GM18909 (cell line): ENCODE results near the gene NOP9.

ENCODE experiments used
- ATAC-seq: cut with Tn5 transposase; IDR thresholded peaks from one replicate; pipeline ENCODE4 v1.9.1; 2021; ENCODE audit warnings: mild to moderate bottlenecking; ENCODE audit not compliant: unreplicated experiment, poor library complexity

Gene NOP9

DNA sequence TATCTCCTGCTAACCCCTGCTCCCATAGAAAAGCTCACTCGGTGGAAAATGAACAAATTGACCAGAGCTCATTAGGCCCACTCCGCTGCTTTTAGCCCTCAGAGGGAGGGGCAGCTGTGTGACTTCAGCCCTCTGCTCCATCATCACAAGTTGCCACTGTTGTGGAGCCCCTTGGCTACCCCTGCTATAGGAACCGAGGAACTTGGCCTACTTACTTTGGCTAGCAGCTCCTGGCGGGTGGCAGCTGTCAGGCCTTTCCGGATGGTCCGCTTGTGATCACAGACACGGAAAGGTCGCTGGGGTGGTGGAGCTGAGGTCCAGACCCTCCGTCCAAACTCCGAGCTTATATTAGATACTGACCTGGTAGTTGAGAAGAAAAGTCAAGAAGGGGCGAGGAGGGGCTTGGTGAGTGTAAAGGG, 7.5 kb downstream of the NOP9 start:
- ATAC-seq, result no peak

DNA sequence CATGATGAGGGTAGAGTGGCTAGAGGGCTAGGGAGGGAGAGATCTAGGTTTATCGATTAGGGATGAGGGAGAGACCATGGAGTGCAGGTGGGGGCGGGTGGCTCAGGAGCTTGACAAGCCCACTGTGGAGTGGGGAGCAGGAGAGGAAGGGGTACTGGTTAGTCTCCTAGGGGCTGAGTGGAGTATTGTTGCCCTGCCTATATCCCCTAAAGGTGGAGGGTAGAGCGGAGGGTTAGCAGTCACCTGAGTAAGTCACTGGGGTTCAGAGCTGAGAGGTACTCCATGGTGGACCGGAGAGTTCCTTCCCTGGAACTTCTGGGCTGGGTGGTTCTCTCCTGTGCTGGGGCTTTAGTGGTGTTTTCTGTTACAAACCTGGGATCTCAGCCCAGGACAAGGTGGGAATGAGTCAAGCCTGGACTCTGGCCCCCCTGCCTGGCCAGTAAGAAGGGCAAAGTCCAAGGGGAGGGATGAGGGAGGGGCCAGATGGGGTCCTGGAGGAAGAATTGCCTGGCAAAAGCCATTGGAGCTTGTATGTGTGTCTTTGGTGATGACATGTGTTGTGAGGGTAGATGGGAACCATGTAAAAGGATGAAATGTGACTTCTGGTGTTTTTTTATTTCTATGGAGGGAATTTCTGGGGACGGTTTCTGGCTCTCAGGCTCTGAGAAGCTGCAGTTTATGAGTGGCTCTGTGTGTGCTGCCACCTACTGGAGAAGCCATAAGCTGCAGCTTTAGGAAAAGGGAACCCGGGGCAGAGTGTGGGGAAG, 8.1 kb downstream of the NOP9 start, which contains the start of gene CIDEB:
Gene CIDEB, minus strand, starts transcription at position 403 of the 767 bp plus-strand sequence. Its CDS starts 119 bp downstream, at position 284.
- ATAC-seq, result no peak

DNA sequence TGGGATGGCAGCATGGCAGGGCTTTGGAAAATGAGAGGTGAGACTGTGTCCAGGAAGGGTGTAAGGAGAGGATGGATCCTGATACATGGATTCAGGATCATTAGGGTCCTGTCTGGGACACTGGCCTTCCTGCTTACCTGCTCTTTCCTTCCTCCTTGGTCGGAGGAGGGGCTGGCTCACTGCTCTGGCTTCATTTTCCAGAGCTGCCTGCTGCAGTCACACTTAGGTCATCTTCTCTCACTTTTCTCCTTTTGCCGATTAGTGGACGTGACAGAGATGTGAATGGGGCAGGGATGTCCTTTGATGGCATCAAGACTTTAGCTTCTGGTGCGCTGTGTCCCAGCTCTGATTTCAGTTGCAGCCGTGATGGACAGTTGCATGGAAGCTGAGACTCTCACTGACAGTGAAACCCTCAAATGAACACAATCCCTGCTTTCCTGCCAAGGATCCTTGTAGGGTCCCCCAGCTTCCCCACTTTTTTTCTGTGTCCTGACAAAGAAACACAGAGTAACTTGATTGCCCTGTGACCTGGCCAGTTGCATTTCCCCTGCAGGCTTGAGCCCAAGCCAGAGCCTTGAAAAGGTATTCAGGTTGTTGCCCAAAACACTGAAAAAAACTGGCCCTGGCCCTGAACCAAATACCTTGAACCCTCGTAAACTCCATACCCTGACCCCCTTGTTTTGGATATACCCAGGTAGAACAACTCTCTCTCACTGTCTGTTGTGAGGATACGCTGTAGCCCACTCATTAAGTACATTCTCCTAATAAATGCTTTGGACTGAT, 8.9 kb downstream of the NOP9 start:
- ATAC-seq, result no peak

GRCh38 chr14:24309538-24310264, 10.1 kb downstream of the NOP9 start, which contains the start of gene LTB4R2:
LTB4R2 (plus strand) TSS chr14:24310140; CDS start chr14:24310665, 525 bp downstream.
- ATAC-seq, result no peak

DNA sequence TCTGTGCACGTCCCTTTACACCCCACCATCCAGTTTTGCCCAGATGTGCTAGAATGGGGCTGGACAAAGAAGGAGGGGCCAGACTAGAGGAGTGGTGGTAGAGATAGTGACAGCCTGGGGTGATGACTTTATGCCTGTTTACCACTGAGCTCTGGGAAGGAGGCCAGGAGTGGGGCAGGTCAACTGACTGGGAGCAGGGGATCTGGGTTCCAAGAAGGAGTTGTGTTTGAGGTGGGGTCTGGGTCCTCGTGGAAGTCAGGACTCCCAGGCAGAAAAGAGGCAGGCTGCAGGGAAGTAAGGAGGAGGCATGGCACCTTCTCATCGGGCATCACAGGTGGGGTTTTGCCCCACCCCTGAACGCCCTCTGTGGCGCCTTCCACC, 10.6 kb downstream of the NOP9 start:
- ATAC-seq, result no peak

GRCh38 chr14:24310646-24311604, 11.3 kb downstream of the NOP9 start, which contains the start of gene LTB4R:
LTB4R (plus strand) TSS chr14:24311502; CDS start chr14:24315652, 4,150 bp downstream.
- peak; percentile 68 for ATAC-seq

GRCh38 chr14:24311837-24312615, 12.4 kb downstream of the NOP9 start:
- no peak for ATAC-seq

DNA sequence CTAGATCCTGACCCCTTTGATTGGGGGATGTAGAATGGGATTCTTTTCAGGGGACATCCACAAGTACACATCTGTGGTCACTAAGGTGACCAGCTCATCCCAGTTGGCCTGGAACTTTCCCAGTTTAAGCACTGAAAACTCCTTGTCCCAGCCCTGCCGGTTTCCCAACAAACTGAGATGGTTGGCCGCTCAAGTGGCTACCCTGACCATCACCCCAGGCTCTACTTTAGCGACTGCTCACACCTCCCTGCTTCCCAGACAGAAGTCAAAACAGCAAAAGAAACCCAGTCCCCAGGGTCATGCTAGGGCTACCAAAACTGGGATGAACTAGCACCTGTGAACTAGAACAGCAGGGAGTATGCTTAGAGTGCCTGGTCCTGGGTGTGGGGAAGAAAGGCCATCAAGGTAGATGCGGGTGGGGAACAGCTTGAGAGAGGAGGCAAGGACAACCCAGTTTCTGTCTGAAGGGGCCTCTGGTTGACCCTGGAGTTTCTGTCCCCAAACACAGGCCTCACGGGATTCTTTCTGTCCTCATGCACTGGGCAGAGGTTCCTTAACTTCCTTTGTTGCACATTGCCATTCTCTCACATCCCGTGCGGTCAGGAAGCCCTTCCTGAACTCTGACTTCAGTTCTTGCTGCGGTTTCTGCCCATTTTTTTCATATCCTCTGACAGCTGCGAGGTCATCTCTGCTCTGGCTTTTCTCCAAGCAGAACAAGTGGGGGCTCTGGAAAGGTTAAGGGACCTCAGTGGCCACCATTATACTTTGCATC, 13.3 kb downstream of the NOP9 start:
- ATAC-seq, result no peak

DNA sequence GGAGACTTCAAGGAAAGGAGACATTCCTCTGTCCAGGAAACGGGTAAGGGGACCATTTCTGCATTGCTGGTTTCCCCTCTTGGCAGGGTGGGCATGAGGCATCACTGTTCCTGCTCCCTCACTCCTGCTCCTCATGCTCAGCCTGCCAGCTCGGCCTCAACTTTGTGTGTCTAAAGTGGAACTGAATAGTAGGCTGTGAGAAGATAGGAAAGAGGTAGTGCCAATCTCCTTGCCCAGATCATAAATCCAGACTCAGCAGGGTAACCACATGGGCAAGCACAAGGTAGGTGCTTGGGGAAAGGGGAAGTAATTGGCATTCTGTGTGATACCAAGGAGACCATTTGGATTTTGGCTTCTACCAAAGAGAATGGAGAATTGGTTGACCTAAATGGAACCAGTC, 14.3 kb downstream of the NOP9 start:
- ATAC-seq, result no peak

GRCh38 chr14:24314377-24315193, 14.9 kb downstream of the NOP9 start:
- ATAC-seq, result no peak

DNA sequence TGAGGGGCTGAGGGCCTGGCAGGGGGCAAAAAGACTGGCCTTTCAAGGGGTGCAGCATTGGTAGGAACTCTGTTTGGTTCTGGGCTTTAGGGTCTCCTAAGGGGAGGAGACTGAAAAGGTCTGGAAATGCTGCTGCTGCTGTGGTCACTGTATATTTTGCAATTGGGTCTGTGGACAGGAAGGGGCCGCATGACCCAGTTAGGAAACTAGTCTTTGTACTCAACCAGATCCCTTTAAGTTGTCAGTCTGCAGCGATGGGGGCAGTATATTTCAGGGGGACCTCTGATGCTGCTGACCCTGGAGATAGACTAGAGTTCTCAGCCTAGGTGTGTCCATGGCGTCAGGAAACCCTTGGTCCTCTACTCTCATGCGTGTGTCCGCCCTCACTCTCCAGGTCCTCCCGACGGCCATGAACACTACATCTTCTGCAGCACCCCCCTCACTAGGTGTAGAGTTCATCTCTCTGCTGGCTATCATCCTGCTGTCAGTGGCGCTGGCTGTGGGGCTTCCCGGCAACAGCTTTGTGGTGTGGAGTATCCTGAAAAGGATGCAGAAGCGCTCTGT, 15.7 kb downstream of the NOP9 start:
- no peak for ATAC-seq

GRCh38 chr14:24315807-24316596, 16.4 kb downstream of the NOP9 start:
- no peak for ATAC-seq

- no peak for ATAC-seq
These were observed 16.9 kb downstream of the NOP9 start for GRCh38 chr14:24316597-24316950.

DNA sequence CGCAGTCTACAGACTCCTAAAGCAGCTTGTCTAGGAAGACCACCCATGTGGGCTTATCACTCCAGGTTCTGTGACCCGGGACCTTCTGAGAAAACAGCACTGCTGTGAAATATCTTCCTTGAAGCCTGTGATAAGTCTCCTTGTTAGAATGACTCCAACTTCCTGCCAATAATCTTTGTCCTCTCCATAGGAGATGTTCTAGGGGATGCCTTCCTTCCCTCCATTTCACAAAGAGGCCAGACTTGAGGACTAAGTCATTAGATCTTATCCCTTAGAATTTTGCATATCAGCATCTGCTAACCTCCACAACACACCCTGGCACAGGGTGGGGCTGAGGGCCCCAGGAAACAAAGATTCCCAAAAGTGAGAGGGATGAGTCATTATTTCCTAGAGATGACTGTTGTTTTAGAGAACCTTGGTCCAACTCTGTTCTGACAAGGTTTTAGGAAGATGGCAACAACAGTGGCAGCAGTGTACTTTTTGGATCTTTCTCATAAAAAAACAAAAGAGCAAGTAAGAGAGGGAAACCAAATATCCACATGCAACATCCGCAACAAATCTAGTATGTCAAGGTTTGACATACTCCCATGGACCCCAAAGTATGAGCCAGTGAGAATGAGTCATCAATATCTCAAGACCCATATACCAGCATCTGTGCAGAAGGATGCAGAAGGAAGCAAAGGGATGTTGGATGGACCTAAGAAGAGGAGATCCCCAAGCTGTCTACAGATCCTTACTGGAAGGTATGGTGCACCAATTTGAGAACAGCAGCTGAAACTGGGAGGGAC, 17.7 kb downstream of the NOP9 start:
- ATAC-seq, result no peak

- ATAC-seq, result no peak
These were observed 21.7 kb downstream of the NOP9 start for GRCh38 chr14:24321212-24321975.
